ENCODE data around the gene CCNJL.
"Not testable (repeated sequence)": the region's sequence is repeated elsewhere in the genome, so short reads cannot be mapped to it uniquely, and the experiment has no call there.

Gene CCNJL

DNA sequence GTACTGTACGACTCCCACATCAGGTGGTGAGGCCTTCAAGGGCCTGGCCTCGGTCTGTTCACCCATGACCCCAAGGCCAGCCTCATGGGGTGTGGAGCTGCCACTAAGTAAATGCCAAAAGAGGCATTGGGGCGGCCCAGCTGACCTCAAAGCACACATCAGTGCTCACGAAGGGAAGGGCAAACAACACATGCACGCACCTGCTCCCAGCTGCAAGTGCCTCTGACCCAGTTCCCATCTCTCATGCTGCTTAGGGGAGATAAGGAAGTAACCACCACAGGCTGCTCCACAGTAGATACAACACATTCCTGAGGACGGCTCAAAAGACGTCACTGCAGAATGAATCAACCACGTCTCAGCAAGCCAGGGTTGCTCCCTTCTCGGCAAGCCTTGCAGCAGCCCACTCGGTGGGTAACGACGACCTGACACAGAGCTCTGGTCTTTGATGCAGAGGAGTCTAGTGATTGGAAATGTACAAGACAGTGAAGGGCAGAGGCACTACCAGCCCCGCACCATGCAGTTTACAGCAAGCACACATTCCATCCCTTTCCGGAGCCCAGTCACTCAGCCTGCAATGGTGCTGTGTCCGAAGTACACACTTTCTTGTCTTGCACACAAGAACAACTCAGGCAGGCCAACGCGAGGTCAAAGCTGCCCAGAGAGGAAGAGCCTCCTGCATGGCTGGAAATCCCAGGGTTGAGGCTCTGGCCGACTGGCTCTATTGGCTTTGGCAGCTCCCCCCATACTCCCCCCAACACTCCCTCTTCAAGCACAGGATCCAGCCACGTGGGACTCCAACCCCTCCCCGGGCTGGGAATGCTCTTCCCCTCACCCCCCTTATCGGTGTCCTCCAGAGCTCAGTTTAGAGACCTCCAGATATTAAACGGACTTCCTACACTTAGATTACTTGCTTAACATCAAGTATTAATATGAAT lies 51.2 kb downstream of the CCNJL start:
- no peak for DNase-seq

DNA sequence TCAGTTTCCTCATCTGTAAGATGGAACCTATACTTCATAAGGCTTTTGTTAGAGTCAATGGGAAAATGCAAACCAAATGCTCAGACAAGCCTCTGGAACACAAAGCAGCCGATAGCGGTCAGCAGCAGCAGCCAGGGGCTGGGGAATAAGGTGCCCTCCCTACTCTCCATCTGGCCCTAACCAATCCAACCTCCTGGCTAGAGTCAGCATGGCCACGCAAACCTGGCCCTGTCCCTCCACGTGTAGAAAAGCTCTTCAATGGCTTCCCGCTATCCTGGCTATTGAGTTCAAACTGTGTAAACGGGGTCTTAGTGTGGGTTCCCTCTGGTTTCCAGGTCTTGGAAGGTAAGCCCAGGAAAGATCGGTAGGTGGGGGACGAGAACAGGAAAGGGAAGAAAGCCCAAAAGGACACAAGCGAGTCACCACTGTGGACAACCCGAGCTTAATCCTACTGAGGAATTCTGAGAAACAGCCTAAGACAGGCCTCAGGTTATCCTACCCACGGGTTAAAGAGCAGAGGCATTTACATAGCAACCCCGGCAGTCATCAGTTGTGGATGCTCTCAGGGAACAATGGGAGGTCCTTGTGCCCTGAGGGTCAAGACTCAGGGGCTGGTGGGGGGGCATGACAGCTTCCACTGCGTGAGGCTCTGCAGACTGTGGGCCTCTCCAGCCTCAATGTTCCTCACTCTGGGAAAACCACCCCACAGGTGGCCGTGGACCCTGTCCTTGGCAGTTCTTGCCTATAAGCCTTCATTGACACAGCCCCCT lies 52.2 kb downstream of the CCNJL start:
- DNase-seq, result no peak

DNA sequence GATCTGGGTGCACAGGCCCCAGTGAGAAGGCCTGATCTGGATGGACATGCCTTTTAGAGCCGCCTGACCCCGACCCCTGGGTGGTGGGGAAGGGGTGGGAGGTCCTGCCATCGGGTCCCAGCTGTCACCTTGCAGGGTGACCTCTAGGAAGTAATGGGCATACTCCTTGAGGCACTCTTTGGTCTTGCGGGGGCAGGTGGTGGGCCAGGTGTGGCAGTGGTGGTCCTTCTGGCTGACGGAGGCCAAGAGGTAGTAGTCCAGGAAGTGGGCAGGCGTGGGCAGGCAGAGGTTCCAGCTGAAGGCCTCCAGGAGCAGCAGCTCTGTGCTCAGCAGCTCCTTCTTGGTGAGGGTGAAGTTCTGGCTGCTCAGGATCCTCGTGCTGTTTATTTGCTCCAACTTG lies 53.0 kb downstream of the CCNJL start:
- no peak for DNase-seq

DNA sequence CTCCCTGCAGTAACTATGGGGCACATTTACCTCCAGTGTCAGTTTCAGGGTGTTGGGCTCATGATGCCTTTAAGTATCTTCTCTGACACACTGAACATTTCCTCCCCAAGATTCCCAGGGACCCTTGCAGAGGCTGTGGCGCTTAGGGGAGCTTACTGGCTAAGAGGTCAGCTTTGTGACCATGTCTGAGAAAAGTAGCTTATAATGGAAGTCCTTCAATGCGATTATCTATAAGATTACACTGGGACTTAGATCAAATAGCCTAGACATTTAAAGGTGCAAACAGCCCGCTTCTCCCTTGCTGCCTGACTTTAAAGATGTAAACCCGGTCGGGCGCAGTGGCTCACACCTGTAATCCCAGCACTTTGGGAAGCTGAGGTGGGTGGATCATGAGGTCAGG lies 57.7 kb downstream of the CCNJL start:
- no peak for DNase-seq

DNA sequence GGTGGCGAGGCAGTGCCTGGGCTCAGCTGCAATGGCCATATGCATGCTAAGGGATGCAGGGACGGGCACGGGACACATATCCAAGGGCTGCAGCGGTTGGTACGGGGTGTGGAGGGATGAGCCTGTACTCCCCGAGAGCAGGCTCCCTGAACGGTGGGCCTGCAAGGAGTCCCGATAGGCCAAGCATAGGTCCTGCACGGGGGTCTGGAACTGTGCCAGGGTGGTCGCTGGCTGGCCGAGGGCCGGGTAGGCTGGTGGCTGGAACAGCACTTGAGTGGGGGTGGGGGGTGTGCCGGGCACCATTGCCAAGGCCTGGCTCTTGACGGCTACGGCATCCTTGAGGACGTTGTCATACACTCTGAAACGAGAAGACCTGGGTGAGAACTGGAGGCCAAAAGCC lies 58.9 kb downstream of the CCNJL start:
- DNase-seq, result no peak

DNA sequence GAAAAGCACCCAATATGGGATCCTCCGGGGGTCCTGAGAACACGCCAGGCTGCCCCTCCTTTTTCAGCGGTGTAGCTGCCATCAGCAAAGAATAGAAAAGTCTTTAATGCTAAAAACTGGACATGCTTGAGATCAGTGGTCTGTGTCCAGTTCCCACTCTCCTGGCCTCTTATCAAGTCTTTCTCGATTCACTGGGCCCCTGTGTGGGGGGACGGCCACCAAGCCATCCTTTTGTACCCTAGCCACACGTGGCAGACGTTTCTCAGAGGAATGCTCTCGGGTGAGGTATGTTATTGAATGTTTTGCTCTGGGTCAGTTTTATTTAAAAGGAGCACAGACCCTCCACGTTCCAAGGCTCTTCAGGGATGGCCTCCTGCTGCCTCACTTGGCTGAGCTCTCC lies 59.4 kb downstream of the CCNJL start:
- DNase-seq, result no peak

DNA sequence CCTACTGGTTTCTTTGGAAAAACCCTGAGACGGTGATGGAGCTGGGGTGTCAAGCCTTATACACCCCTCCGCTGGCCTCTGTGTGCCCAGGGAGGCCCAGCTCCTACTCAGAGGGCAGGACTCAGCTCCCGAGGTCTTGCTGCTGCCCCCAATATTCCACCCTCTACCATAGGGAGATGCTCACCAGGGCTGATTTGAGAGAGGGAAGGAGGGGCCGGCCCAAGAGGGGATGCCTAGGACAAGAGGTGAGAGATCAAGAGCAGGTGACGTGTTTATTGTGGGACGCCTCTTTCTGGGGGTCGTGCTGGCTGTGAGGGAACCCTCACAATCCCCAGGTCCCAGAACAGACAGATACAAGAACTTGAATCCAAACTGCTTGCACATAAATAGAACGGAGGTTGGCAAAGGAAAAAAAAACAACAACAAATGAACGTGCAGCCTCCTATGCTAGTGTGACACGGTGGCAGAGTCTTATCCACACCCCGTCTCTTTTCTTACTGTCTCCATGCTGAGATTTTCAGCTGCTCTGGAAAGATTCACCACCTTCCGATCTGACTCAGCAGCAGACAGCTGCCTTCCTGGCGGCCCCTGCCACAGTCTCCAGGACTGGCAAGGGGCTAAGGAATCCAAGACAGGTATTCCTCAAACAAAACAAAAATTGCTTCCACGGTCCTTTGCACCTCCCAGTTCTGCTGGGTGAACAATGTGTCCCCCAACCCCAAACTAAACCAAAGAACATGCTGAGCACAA lies 60.8 kb downstream of the CCNJL start:
- DNase-seq, result no peak

DNA sequence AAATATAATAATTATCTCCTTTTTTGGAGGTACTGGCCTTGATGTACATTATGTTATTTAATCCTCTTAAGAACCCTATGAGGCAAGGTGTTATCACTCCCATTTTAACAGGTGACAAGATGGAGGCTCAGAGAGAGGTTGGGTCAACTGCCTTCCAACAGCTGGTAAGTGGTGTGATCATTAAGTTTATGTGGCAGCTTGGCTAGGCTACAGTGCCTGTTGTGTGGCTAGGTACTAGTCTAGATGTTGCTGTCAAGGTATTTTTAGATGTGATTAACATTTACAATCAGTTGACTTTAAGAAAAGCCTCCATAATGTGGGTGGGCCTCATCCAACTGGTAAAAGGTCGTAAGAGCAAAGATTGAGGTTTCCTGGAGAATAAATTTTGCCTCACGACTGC lies 61.5 kb downstream of the CCNJL start:
- no peak for DNase-seq

DNA sequence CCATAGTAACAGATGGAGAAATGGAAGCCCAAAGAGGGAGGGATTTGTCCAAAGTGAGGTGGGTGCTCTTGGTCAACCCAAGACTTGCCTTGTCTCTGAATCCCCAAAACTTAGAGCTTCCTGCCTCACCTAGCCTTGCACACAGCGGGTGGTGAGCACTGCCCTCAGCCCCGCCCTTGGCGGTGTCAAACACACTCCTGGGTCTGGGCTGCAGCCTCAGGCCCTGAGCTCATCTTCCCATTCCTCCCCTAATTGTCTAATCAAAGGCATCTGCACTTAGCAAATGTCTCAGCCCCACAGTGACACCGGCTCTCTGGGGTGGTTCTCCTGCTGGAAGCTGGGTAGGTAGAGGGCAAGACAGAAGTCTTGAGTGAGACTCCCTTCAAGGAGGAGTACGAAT lies 62.1 kb downstream of the CCNJL start:
- no peak for DNase-seq

DNA sequence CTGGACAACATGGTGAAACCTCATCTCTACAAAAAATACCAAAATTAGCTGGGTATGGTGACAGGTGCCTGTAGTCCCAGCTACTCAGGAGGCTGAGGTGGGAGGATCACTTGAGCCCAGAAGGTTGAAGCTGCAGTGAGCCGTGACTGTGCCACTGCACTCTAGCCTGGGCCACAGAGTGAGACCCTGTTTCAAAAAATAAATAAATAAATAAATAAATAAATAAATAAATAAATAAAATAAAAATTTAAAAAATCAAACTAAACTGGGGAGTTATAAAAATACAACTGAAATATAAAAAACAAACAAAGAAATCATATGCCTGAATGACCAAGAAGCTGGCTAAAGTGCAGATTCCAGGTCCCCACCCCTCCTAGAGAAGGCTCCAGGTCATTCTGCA lies 62.8 kb downstream of the CCNJL start:
- DNase-seq, result not testable (repeated sequence)

DNA sequence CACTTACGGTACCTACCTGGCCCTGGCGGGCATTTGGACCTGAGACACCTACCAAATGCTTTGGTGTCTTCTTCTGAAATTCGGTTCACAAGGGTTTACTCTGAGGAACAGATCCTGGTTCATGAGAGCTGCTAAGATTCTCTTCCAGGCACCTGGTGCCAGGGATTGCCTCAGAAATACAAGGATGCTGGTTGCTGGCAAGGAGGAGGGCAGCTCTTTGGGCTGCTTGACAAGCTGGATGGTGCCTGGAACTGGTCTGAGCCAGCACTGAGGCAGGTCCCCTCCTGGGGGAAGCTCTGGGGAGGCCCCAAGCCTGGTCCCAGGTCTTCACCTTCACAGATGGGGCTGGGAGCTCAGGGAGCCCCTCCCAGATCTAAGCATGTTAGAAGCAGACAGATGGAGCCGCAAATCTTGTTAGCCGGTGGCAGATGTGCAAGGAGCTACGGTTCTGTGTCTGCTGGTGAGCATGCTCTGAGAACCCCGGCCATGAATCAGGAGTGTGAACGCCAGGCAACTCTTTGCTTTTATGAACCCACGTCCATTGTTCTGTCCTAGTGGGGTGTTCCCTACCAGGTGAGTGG lies 66.8 kb downstream of the CCNJL start:
- DNase-seq, result no peak

DNA sequence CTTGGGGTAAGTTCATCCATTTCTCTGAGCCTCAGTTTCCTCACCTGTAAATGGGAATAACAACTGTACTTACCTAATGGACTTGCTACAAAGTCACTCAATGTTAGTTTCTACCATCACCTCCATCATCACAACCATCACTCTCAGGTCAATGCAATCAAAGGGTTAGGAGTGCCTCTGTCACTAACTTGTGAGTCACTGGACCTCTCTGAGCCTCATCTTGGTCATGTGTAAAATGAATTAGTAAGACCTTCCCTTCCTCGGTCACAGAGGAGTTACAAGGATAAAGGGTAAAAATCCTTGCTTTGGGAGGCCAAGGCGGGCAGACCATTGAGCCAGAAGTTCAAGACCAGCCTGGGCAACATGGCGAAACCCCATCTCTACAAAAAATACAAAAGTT lies 70.2 kb downstream of the CCNJL start:
- DNase-seq, result no peak

DNA sequence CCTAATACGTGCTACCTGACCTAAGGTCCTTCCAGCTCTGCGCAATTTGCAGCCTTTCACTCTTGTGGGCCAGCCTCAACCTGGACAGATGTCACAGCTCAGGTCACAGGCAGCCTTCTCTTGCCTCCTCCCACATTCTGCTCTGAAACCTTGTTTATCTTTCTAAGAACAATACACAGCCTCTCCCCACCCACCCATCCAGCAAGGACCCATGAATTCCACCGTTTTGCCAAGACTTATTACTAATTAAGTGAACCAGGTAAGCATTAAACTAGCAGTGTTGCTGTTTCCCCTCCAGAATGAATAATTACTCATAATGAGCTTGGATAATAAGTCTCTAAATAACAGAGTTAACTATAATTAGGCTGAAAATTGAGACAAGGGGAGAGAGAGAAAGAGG lies 72.0 kb downstream of the CCNJL start:
- DNase-seq, result no peak

DNA sequence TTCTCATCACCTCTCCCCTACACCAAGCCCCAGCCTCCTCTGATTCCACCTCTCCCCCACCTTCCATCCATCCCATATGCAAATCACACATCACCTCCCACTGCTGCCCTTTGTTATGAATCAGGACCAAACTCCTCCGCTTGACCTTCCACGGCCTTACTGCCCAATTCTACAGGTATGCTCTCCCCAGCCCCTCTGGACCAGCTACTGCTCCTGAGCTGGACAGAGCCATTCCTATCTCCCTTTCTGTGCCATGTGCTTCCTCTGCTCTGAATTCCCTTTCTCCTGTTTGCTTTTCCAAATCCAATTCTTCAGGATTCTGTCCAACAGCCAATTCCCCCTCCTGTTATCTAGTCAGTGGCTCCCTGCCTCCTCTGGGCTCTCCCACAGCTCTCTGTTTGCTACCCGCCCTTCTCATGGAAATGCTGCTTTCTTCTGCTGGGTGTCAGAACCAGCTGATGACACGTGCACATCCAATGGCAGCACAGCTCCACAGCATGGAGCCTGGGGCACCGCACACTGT lies 74.7 kb downstream of the CCNJL start:
- DNase-seq, result no peak

DNA sequence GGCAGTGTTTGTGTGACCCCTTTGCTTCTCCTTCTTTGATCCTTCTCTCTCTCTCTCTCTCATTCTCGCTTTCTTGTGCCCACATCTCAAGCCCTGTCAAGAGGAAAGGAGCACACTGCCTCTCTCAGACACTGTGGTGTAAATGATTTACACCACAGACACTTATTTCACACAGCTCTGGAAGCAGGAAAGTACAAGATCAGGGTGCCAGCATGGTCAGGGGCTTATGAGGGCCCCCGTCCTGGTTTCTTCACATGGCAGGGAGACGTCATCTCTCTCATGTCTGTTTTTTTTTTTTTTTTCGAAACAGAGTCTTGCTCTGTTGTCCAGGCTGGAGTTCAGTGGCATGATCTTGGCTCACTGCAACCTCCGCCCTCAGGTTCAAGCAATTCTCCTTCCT lies 76.6 kb downstream of the CCNJL start:
- no peak for DNase-seq

DNA sequence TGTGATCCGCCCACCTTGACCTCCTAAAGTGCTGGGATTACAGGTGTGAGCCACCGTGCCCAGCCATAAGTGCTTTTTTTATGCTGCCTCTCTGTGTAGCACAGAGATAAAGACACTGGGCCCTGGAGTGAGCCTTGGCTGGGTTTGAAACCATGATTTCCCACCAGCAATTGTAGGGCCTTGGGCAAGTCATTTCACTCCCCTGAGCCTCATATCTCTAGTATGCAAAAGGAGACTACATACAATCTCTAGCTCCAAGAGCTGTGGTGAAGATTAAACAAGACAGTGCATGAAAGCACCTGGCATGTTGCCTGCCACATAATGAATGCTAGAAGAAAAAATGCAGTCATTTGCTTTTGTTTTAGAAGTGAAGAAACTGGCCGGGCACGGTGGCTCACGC lies 79.1 kb downstream of the CCNJL start:
- DNase-seq, result no peak

DNA sequence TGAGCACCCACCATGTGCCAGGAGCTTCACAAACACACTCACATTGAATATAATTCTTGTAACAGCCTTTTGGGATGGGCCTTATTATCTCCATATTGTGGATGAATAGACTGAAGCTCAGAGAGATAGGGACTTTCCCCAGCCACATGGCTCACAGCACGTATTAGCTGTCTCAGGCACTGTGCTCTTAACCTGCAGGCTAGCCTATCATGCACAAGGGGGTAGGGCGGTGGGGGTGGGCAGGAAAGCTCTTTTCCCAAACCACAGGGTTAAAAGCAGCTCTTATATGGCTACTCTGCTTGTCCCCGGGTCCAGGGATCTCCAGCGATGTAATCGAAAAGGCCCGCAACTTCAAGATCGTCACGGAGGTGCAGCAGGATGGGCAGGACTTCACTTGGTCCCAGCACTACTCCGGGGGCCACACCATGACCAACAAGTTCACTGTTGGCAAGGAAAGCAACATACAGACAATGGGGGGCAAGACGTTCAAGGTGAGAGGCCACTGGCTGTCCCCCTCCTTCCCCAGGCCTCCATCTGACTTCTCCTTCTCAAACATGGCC lies 80.5 kb downstream of the CCNJL start:
- no peak for DNase-seq

DNA sequence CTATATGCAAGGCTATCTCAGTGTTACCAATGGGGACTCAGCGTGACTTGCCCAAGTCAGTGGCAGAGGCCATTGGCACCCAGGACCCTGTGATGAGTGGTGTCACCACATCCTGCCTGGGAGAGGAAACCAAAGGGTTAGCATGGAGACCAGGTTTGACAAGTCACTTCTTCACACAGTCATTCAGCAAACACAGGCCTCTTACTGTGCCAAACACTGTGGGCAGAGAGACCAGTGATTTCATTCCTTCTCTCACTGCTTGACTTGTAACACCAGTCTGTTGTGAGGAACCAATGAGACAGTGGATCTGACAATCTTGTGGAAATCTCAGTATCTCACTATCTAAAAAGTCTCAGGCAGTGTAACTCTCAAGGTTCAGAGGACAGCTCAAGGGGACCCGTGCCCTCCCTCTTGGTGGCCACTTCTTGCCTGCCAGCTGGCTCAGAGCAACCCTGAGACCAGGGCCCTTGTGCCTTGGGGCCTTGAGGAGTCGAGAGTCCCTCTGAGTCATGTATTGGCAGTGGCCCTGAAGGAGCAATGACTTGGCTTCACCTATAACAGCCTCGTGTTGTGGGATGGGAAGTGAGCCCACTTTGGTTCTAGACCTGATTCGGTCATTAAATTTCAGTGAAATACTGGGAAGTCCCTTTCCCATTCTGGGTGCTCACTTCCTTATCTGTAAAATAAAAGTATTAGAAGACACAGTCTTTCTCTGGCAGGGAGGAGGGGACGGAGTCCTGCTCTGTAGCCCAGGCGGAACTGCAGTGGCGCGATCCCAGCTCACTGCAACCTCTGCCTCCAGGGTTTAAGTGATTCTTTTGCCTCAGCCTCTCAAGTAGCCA lies 81.5 kb downstream of the CCNJL start:
- DNase-seq, result no peak

DNA sequence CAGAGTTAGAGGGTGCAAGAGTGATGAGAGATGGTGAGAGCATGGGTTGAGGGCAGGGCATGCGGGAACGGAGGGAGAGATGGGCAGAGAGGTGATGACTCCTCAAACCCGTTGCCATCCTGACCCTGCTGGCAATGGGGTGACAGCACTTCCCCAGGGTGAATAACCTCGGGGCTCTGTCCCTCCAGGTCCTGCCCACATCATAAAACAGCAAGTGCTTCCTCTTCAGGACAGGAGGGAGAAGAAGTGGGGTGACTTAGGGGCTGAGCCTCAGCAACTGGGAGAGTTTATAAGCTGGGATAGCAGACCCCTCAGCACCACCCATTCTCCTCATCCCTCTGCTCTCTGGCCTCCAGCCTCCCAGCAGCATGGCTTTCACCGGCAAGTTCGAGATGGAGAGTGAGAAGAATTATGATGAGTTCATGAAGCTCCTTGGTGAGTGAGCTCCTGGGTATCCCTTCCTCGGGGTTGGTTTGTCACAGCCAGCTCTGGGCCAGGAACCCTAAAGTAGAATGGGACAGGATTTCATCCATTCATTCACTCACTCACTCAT lies 83.1 kb downstream of the CCNJL start, which contains the start of gene FABP6:
FABP6 (plus strand) TSS at position 317 of the 553 bp plus-strand sequence; CDS start at position 369, 52 bp downstream.
- DNase-seq, result no peak

DNA sequence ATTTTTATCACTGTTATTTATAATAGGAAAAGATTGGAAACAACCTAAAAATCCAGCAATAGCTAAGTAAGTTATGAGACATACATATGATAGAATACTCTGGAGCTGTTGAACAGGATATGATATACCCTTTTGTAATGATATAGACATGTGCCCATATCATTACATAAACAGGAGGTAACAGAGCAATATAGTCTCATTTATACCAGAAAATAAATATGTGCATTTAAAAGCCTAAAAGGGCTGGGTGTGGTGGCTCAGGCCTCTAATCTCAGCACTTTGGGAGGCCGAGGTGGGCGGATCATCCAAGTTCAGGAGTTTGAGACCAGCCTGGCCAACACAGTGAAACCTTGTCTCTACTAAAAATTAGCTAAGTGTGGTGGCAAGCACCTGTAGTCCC lies 85.4 kb downstream of the CCNJL start:
- no peak for DNase-seq

DNA sequence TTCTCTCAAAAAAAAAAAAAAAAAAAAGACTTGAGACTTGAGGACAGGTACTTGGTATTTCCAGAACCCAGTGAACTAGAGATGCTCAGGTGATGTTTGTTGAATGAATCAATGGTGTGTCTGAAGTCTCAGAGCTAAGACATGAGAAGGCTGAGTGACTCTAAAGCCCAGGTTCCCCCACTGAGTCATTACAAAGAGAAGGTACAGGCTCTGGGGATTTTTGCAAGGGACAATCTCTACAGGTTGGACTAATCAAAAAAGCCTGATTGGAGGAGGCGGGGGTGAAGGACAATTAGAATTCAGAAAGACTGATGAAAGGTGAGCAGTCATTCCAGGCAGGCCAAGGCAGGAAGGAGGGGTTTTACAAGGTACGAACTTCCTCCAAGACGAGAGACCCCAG lies 91.3 kb downstream of the CCNJL start:
- DNase-seq, result no peak
